Measurements from ENCODE around the gene HSD11B2. TPM values are rescaled to one million over a fixed set of nuclear protein-coding genes. Genes with fewer than 3 reads are reported as not detected.

HSD11B2 gene
- total RNA-seq, 1 experiment from 2014 or later, result 33.5 TPM

DNA sequence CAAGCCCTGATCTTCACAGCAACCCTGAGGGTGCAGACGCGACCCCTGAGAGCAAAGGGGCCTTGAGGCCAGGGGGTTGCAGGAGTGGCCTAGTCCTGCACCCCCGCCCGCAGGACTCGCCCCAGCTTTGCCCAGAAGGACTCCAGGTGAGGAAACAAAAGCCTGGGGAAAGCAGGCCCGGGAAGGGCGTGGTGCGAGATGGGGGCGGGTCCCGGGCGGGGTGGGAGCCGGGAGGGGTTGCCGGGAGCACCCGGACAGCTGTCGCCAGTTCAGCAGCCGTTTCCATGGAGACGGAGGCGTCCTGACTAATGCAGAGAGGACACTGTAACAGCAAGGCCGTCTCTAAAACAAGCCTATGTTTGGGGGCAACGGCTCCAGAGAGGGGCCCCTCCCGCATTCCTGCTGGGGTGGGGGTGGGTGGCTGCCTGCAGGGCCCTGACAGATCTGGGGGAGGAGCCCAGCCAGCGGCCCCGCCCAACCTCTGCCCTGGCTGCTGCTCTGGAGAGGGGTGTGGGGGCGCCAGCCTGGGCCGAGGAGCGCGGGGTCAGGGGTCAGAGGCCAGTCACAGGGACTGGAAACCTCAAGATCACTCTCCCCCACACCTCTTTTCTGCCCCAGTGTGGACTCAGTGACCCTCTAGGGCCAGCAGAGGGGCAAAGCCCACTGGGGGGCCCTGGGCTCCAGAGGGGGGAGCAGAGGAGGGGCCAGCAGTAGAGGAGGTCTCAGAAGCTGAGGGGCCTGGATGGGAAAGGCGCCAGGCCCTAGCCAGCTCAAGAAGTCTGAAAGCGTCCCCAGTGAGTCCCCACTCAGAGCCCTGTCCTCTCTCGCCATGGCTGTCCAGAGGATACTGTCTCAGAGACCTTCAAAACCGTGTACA, 34.5 kb upstream of the HSD11B2 start:
- no peak overlapping the region for H3K14ac ChIP-seq (ENCODE audit: insufficient read depth, low read length)
- H3K27ac ChIP-seq (ENCODE audit: insufficient read length, low read depth, low read length), result no peak overlapping the region
- H2BK15ac ChIP-seq (ENCODE audit: low read depth, low read length), result no peak overlapping the region
- no peak overlapping the region for H2BK12ac ChIP-seq (ENCODE audit: insufficient read length, low read depth, low read length)
- peaks cover 3% of the 10 kb centered on the region for H3K23me2 ChIP-seq (ENCODE audit: insufficient read length, low read depth, low read length, poor library complexity, severe bottlenecking)
- H3K56ac ChIP-seq (ENCODE audit: insufficient read length, low read depth, low read length), result no peak overlapping the region
- H4K5ac ChIP-seq (ENCODE audit: insufficient read length, low read depth, low read length), result no peak overlapping the region
- H4K20me1 ChIP-seq (ENCODE audit: control insufficient read depth, insufficient read depth, insufficient read length), result peaks cover 2% of the 10 kb centered on the region
- Mint-ChIP-seq H3K27ac (no peak overlapping the region), H3K9me3 (no peaks in the 10 kb centered on the region), H3K27me3 (ENCODE audit: low read depth) (peaks cover 67% of the 10 kb centered on the region), H3K4me1 (peaks cover 16 to 36% of the 10 kb centered on the region in 2 experiments), H3K36me3 (ENCODE audit: insufficient read depth in 1 of 3, low read depth in 3 of 3) (peaks cover 0 to 1% (median 0%) of the 10 kb centered on the region in 3 experiments; a peak in 1 of 7 replicates), H3K4me3 (peak overlapping the region; percentile 12 to 54; a peak in 1 of 5 replicates)
- peak overlapping the region; percentile 52 for H3K18ac ChIP-seq (ENCODE audit: insufficient read length, low read depth, low read length)
- TF ChIP-seq, protein P1, sequence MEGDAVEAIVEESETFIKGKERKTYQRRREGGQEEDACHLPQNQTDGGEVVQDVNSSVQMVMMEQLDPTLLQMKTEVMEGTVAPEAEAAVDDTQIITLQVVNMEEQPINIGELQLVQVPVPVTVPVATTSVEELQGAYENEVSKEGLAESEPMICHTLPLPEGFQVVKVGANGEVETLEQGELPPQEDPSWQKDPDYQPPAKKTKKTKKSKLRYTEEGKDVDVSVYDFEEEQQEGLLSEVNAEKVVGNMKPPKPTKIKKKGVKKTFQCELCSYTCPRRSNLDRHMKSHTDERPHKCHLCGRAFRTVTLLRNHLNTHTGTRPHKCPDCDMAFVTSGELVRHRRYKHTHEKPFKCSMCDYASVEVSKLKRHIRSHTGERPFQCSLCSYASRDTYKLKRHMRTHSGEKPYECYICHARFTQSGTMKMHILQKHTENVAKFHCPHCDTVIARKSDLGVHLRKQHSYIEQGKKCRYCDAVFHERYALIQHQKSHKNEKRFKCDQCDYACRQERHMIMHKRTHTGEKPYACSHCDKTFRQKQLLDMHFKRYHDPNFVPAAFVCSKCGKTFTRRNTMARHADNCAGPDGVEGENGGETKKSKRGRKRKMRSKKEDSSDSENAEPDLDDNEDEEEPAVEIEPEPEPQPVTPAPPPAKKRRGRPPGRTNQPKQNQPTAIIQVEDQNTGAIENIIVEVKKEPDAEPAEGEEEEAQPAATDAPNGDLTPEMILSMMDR (conservative IDR thresholded peaks at IDR 0.05), result no peak
- H2BK5ac ChIP-seq (ENCODE audit: insufficient read length, low read length), result no peak overlapping the region
- H2AFZ ChIP-seq (ENCODE audit: low read length), result no peak overlapping the region
- no peak overlapping the region for H4K8ac ChIP-seq (replicated peaks; ENCODE audit: insufficient read length, low read depth, low read length)
- H2AK5ac ChIP-seq (ENCODE audit: insufficient read length, low read length), result no peak overlapping the region
- H3K9ac ChIP-seq (ENCODE audit: extremely low read depth, insufficient read length, low read length), result no peak overlapping the region
- no peak overlapping the region for H3K23ac ChIP-seq (ENCODE audit: insufficient read length, low read depth, low read length)
- H2BK20ac ChIP-seq (ENCODE audit: low read depth, low read length, poor library complexity, severe bottlenecking), result no peak overlapping the region
- H3K9me3 ChIP-seq (ENCODE audit: control insufficient read depth, low read depth, low read length), result no peaks in the 10 kb centered on the region
- H2BK120ac ChIP-seq (ENCODE audit: low read depth, low read length, poor library complexity, severe bottlenecking), result no peak overlapping the region
- DNase-seq, result peak; percentile 95
- no peak overlapping the region for H3K4me2 ChIP-seq (ENCODE audit: insufficient read depth, insufficient read length, low read length)
- H3K27me3 ChIP-seq (ENCODE audit: insufficient read depth, low read length), result peaks cover 25% of the 10 kb centered on the region; the same call in 1 of the 2 replicates
- H3K4ac ChIP-seq (ENCODE audit: low read depth, low read length), result no peak overlapping the region
- no peaks in the 10 kb centered on the region for H3K4me1 ChIP-seq (ENCODE audit: insufficient read depth, low read length)
- H3T11ph ChIP-seq (ENCODE audit: low read length), result no peak overlapping the region
- H4K91ac ChIP-seq (ENCODE audit: insufficient read length, low read depth, low read length), result no peak overlapping the region
- H3K79me1 ChIP-seq (ENCODE audit: insufficient read depth, low read depth, low read length, poor library complexity, severe bottlenecking), result no peaks in the 10 kb centered on the region
- no peaks in the 10 kb centered on the region for H3K79me2 ChIP-seq (ENCODE audit: insufficient read depth, low read length)
- no CpG with 5 or more reads among the region's 31 CpGs for WGBS (ENCODE audit: extremely low coverage, insufficient read length, low lambda C conversion rate)

All from H9 (cell line).